WI38 (cell line): ENCODE results near the gene STK40.

ENCODE experiments used
- H3K4me3 ChIP-seq: 2 replicates; pipeline ENCODE4 v1.5.1; 2011; ENCODE audit warnings: low read depth, mild to moderate bottlenecking, control low read depth, low read length
- CTCF ChIP-seq: IDR thresholded peaks from 2 replicates; pipeline ENCODE4 v1.5.1; 2012; ENCODE audit warnings: low read depth, mild to moderate bottlenecking, control low read depth, low read length

The STK40 gene

GRCh38 chr1:36397378-36398230, 11.9 kb upstream of the STK40 start, which contains the start of gene LSM10:
TSS of gene LSM10 (minus strand) at chr1:36397908. CDS start at chr1:36394129, 3,779 bp downstream.
- H3K4me3 ChIP-seq: peak within 1 kb of the TSS; percentile 77
- no peak for TF ChIP-seq CTCF

- H3K4me3 ChIP-seq: peak overlapping the region; percentile 77
- no peak for TF ChIP-seq CTCF
These were observed 11.3 kb upstream of the STK40 start for GRCh38 chr1:36397083-36397377.

- no peak overlapping the region; the same call in 1 of the 2 replicates for H3K4me3 ChIP-seq
- no peak for TF ChIP-seq CTCF
These were observed 10.6 kb upstream of the STK40 start for GRCh38 chr1:36396359-36396758.

GRCh38 chr1:36393686-36394085, 8.0 kb upstream of the STK40 start:
- H3K4me3 ChIP-seq: no peak overlapping the region
- no peak for TF ChIP-seq CTCF

- TF ChIP-seq CTCF: no peak
- H3K4me3 ChIP-seq: no peak overlapping the region
These were observed 7.1 kb upstream of the STK40 start for GRCh38 chr1:36392836-36393235.

GRCh38 chr1:36391271-36391670, 5.5 kb upstream of the STK40 start:
- TF ChIP-seq CTCF: no peak
- no peak overlapping the region for H3K4me3 ChIP-seq

- no peak for TF ChIP-seq CTCF
- H3K4me3 ChIP-seq: no peak overlapping the region
These were observed 4.7 kb upstream of the STK40 start for GRCh38 chr1:36390411-36390810.
